Measurements from ENCODE around the gene TCTA.

TCTA gene

DNA sequence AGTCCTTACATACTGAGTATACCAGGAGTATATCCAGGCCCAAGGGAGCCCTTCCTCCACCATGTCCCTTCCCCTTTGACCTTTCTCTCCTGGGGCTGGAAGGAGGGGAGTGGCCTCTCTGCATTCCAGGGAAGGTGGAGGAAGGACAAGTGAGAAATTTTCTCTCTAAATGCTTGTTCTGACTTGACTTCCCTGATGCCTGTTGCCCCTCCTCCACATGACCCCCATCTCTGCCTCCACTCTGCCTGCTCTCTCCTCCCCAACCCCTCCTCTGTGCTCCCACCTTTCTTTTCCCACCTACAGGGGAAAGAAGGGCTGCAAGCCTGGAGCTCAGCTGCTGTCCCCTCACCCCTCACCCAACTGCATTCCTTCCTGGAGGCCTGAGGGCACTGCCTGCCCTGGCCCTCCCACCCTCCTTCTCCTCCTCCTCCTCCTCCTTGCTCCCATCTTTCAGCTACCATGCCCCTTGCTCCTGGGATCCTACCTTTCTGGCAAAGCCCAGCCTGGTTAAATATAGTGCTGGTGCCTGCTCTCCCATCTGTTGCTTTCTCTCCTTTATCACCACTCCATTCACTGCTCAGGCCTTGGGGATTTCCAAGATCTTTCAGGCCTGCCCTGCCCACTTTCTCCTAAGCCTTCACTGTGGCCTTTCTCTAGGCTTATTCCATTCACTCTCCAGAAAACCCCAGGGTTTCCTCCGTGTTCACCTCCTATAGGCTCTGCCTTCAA is 49.4 kb downstream of the TCTA start:
- no peak for DNase-seq

GRCh38 chr3:49462222-49462621 is 50.0 kb downstream of the TCTA start:
- DNase-seq, result no peak

DNA sequence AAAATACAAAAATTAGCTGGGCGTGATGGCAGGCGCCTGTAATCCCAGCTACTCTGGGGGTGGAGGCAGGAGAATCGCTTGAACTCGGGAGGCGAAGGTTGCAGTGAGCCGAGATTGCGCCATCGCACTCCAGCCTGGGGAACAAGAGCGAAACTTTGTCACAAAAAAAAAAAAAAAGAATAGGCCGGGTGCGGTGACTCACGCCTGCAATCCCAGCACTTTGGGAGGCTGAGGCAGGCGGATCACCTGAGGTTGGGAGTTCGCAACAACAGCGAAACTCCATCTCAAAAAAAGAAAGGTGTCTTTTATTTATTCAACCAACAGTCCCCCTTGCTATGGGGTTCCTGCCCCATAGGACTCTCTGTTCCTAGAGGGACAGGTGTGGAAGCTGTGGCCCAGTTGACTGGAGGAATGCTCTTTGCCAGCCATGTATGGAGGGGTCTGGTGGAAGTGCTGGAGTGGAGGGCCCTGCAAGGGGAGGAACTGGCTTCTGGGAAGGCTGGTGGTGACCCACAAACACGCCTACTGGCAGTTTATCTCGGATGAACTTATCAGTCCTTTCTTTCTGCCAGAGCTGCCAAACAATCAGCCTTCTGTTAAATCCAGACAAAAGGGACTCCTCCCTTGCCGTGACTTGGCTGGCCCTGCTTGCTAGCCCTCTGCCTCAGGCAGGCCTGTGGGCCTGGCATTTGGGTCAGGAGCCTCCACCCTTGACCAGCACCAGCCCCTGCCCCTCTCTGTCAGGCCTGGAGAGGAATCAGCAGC is 53.2 kb downstream of the TCTA start:
- DNase-seq, result no peak
